GM18502 (cell line): ENCODE data around the gene TMCO6.
A peak's percentile ranks its signal among the peaks of the same experiment; 100 is the strongest.

Source experiments
- ATAC-seq: cut with Tn5 transposase; IDR thresholded peaks from one replicate; pipeline ENCODE4 v1.9.1; 2021; ENCODE audit warnings: mild to moderate bottlenecking; ENCODE audit not compliant: unreplicated experiment, poor library complexity

The TMCO6 gene

DNA sequence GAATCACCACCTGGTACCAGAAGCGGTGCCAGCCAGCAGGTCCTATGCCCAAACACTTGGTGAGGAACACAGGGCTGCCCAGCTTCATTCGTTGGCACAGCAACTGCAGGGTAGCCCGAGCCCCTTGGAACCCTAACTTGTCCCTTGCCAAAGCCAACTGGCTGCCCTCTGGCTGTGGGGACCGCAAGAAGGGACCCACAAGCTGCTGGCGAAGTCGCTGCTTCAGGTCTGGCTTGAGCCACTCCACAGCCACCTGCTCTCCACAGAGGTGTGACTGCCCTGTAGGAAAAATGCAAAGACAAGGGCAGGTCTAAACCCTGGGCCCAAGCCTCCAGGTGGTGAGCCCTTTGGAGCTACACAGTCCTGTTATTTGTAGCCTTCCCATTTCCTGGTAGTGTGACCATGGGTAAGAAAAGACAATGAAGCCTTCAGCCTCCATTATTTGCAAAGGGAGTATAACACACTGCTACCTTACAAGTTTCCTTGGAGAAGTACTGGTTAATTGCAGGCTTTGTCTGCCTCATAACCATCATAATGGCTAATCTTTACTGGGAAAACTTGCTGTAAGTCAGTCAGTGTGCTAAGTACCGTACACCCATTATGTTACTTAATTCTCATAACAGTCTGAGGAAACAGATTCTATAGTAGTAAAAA, 32.3 kb downstream of the TMCO6 start:
- no peak for ATAC-seq

DNA sequence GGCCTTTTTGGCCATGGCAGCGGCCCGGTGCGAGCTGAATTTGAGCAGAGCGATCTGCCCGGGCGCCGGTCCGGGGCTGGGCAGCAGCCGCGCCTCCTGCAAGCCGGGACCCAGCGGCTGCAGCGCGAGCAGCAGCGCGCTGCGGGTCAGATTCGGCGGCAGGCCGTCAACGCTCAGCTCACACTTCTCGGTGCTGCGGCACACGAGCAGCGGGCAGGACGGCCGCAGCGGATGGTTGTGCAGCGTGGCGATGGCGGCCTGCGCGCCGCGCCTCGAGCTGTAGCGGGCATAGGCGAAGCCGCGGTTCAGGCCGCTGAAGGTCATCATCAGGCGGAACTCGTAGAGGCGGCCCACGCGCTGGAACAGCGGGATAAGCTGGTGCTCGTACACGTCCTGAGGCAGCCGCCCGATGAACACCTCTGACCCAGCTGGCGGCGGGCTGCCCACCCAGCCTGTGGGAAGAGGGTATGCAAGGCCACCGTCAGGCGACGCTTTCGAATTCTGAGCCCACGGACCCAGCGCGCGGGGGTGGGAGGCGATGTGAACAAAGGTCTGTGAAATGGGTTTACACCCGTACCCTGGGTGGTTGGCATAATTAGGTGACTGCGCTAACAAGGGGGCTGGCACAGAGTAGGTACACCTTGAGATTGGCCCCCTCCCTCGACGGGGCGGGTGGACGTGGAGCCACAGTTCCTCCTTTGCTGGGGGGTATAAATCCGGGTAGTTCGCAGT, 33.4 kb downstream of the TMCO6 start:
- ATAC-seq = no peak

DNA sequence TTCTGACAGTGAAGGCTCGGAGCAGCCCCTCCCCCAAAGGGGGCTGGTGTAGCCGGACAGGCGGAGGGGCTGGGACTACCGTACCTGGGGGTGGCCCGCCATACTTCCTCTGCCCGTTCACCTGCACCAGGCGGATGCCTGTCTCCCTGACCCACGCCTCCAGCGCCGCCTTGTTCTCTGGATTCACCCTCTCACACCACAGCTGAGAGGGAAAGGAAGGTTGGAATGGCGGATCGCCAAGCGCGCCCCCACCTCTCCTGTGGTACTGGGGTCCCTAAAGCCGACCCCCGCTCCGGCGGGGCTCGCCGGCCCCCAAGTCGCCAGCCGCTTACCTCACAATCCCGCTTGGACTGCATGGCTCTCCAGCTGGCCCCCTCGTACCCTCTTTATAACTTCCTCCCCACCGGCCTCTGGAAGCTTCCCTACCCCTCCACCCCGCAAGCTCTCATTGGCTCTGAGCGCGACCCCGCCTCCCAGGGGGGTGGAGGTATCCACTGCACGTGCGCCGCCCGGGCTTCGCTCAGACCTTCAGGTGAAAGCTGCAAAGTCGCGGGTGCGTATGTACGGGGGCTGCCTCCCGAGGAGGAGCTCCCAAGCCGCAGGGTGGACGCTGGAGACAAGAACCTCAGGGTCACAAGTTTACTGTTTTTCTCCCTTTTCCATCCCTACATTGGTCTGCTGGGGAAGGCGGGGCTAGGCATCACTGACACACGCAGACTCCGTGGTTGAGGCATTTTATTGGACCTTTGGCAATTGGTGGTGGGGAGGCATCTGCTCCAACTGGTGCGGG, 34.1 kb downstream of the TMCO6 start, which contains the start of gene DND1:
DND1 (minus strand) TSS at position 390 of the 790 bp plus-strand sequence; CDS start at position 356, 34 bp downstream.
- ATAC-seq = no peak

DNA sequence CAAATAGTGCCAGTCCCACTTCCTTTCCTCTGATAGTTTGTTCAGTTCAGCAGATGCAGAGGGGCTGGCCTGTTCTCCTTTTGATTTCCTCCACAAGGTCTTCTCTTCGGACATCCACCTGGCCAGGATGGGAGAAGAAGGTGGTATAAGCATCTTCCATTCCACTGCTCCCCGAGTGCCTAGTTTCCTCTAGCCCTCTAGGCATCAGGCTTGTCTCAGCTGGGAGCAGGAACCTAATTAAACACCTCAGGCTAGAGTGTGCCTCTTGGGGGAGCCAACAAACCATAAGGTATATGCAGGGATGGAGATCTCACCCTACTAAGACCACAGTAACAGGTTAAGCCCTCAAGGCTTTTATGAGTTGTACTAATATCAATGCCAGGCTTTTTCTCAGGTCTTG, 35.0 kb downstream of the TMCO6 start:
- no peak for ATAC-seq

DNA sequence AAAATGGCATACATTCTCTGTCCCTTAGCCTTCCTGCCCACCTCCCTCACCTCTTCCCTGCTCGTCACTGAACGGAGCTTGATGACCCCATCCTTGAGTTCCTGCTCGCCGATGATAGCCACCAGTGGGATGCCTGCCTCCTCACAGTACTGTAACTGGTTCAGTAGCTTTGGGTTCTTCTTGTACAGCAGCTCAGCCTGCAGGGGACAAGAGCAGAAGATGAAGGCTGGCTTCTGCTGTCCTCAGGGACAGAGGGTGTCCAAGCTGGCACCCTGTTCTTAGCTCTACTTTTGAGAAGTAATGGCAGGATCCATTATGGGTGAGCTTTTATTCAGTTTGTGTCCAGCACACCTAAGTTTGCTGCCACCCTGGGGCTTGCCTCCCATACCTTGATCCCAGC, 35.4 kb downstream of the TMCO6 start:
- ATAC-seq = no peak

DNA sequence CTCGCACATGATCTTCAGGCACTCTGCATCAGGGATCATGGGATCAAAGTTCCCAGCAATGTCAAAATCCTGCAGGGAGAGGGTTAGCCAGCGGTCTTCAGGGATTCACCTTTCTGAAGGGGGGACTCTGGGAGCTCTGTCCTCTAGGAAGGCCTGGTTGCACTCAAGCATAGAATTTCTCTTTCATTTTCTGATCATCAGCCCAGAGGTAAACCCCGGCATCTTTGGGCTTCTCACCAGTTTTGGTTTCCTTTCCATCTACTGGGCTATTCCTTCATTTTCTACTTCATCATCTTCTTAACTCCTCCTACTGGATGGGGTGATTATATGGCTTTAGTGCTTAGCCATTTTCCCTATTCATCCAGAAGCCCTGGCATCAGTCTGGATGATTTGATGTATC, 38.7 kb downstream of the TMCO6 start:
- peak; percentile 47 for ATAC-seq

DNA sequence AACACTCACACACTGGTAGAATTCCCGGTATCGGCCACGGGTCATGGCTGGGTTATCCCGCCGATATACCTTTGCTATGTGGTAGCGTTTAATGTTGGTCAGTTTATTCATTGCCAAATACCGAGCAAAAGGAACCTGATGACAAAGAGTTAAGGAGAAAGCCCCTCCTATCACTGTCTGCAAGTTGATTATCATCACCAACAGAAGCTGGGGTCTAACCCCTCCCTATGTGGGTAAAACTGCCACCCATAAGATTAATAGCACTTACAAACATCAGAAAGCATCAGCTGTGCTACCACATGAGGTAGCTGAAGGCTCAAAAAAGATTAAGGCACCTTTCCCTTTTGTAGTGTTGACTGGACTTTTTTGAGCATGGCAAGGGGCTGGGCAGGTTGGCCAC, 39.7 kb downstream of the TMCO6 start:
- ATAC-seq = no peak

DNA sequence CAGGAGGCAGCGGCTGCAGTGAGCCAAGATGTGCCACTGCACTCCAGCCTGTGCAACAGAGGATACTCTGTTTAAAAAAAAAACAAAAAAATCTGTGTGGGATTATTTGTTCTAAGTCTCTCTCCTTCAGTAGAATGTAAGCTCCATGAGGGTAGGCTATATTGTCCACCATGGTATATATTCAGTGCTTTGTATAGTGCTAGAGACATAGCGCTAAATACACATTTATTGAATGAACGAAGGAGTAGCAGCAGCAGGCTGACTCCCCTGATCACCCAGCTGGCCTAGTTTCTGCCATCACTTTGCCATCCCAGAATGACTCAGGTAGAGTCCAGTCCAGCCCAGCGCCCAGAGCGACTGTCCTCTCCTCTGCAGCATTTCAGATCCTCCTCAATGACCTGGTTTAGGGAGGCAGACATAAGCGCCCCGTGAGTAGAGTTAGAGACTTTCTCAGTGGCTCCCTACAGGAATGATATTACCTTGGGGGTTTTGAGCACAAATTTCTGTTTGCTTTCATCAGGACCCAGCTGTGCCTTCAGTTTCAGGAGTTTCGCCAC, 51.2 kb downstream of the TMCO6 start:
- ATAC-seq = peak; percentile 3

DNA sequence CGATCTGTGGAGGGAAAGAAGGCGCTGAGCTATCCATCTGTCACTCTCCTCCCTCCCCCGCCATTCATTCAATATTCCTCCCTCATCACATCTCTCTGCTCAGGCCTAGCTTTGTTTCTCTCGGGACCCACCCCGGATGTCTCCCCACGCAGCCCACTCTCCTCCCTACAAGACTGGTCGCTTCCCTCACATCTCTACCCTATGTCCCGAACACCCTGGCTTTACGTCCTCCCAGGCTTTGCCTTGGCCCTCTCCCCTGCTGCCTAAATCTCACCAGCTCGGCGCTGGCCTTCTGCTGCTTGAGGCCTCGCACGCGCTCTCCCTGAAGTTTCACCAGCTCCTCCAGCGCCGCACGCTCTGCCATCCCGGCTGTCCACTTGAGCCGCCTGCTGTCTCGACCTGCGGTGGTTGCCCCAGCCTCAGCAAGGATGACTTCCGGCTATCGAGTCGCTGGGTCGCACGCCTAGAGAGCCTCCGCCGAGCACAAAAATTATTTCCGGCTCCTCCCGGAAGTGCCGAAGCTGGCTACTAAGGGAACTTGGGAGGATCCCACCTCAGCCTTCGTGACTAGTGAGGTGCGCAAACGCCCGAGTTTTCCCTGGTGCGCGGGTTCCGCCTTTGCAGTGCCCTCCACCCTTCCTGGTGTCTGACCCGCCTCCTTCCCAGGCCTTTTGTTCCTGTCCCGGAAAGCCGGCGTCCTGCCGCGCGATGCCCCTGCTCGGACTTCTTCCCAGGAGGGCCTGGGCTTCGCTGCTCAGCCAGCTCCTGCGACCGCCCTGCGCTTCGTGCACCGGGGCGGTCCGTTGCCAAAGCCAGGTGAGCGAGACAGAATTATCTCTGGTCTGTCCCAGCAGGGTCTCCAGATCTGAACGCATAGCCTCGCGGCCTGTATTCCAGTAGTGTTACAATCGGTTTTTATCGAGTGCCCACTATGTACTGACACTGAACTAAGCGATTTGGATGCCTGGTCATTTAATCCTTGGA, 52.0 kb downstream of the TMCO6 start, which contains the start of the genes HARS1 and HARS2:
HARS1 (minus strand) TSS at position 430 of the 984 bp plus-strand sequence; CDS start at position 364, 66 bp downstream.
HARS2 (plus strand) TSS at position 515 of the 984 bp plus-strand sequence; CDS start at position 709, 194 bp downstream.
- peak; percentile 97 for ATAC-seq

DNA sequence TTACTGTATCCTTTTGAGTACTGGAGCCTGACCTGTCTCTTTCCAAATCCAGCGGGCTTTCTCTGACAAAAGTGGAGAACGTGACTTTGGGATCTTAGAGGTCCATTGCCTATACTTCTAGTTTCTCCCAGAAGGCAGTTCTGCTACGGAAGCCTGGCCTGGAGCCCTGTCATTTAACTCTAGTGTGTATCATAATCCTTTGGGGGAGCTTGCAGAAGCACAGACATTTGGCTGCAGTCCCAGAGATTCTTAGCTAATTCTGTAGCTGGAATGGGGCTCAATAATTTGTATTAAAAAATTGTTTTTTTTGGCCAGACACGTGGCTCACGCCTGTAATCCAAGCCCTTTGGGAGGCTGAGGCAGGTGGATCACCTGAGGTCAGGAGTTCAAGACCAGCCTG, 55.0 kb downstream of the TMCO6 start:
- no peak for ATAC-seq
